Peyer's patch (tissue), 4 donors: ENCODE measurements around the gene PSMD9.

Experiments
- CTCF ChIP-seq, 6 experiments: fragments of 450-650 bp in 4 of 6; fragments of 200-600 bp in 2 of 6; sonication (generic) in 1 of 6; IDR thresholded peaks; one replicate each; pipeline ENCODE4 v1.5.1; 2017 to 2019; ENCODE audit warnings: antibody characterized with exemption in 6 of 6, mild to moderate bottlenecking in 3 of 6, moderate library complexity in 1 of 6
- POLR2A ChIP-seq, 2 donors: fragments of 450-650 bp; IDR thresholded peaks; one replicate each; pipeline ENCODE4 v1.5.1; 2017; ENCODE audit warnings: antibody characterized with exemption in 2 of 2, mild to moderate bottlenecking in 2 of 2, moderate library complexity in 2 of 2

- TF ChIP-seq CTCF (IDR thresholded peaks at IDR 0.05) (no peak), POLR2A (IDR thresholded peaks at IDR 0.05) (no peak)
Observed at GRCh38 chr12:121947981-121948380, 59.4 kb downstream of the PSMD9 start.
